ENCODE measurements around the gene SLC30A1. TPM values are rescaled to one million over a fixed set of nuclear protein-coding genes. Genes with fewer than 3 reads are reported as not detected.

The SLC30A1 gene
- polyA plus RNA-seq, 1 of the 3 experiments (the other 2 are of a cell fraction), result 6.9 TPM

DNA sequence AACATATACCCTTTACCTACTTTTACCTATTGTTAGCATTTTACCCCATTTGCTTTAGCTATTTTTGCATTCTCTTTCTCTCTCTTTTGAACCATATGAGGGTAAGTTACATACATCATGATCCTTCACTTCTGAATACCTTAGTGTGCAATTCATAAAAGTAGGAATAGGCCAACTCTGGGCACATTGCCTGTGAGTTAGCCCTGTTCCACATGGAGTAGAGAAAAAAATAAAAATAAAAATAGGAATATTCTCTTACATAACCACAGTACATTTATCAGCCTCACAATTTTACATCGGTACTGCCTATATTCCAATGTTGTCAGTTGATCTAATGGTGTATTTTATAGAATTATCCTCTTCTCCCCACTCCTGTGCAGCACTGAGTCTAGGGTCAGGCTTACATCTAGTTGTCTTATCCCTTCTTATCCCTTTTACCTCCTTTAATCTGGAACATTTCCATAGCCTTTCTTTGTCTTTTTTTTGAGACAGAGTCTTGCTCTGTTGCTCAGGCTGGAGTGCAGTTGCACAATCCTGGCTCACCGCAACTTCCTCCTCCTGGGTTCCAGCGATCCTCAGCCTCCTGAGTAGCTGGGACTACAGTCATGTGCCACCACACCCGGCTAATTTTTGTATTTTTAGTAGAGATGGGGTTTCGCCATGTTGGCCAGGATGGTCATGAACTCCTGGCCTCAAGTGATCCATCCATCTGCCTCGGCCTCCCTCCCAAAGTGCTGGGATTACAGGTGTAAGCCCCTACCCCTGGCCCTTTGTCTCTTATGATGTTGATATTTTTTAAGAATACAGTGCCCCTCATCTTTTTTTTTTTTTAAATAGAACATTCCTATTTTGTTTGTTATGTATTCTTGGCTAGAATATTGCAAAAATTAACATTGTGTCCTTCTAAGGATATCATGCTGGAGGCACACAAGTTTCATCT lies 11.1 kb upstream of the SLC30A1 start:
- Histone ChIP-seq H3K36me3 (replicated peaks in 1 of 2; ENCODE audit: control insufficient read depth in 1 of 2, insufficient read depth in 2 of 2, low read length in 1 of 2) (no peaks in the 10 kb centered on the region), H3K27ac (ENCODE audit: low read depth in 2 of 2, low read length in 1 of 2) (no peak overlapping the region), H3F3A (replicated peaks; ENCODE audit: insufficient read depth) (peaks cover 21% of the 10 kb centered on the region), H3K9me3 (no peaks in the 10 kb centered on the region), H3K27me3 (ENCODE audit: insufficient read depth) (no peaks in the 10 kb centered on the region), H3K4me2 (no peak overlapping the region), H3K4me3 (ENCODE audit: low read depth in 2 of 2, low read length in 1 of 2) (no peak overlapping the region), H3K9me2 (no peaks in the 10 kb centered on the region), H2AFZ (ENCODE audit: low read depth) (0 out of 2 replicates have a peak overlapping the region, but pooled peaks have one; percentile 2), H3K4me1 (ENCODE audit: control insufficient read depth in 1 of 2, insufficient read depth in 2 of 2, low read depth in 1 of 2, low read length in 1 of 2) (peaks cover 0 to 7% of the 10 kb centered on the region in 2 experiments; a peak in 1 of 4 replicates), H3K79me2 (ENCODE audit: insufficient read depth) (no peaks in the 10 kb centered on the region), H4K20me1 (ENCODE audit: insufficient read depth) (no peaks in the 10 kb centered on the region), H3K9ac (no peak overlapping the region)
- TF ChIP-seq POLR2AphosphoS5 (IDR thresholded peaks at IDR 0.05; ENCODE audit: low read depth, low read length) (no peak), YY1 (IDR thresholded peaks at IDR 0.05; ENCODE audit: low read depth) (no peak), NFIC (IDR thresholded peaks at IDR 0.05; ENCODE audit: borderline replicate concordance) (no peak), SIN3A (IDR thresholded peaks at IDR 0.05; ENCODE audit: borderline replicate concordance, low read depth, low read length) (no peak), GABPA (IDR thresholded peaks at IDR 0.05; ENCODE audit: low read depth) (no peak), RFX5 (IDR thresholded peaks at IDR 0.05; ENCODE audit: low read length) (no peak), GATA2 (CRISPR knock-in tag; IDR thresholded peaks at IDR 0.05) (no peak), TEAD4 (IDR thresholded peaks at IDR 0.05; ENCODE audit: borderline replicate concordance, insufficient read depth) (no peak), EZH2phosphoT487 (IDR thresholded peaks at IDR 0.05; ENCODE audit: borderline replicate concordance, low read depth) (no peak), MEF2A (IDR thresholded peaks at IDR 0.05; ENCODE audit: borderline replicate concordance, low read depth) (no peak), FOSL2 (IDR thresholded peaks at IDR 0.05; ENCODE audit: borderline replicate concordance, low read depth) (no peak), FOXM1 (IDR thresholded peaks at IDR 0.05; ENCODE audit: low read depth) (no peak), TAF1 (IDR thresholded peaks at IDR 0.05; ENCODE audit: borderline replicate concordance, low read depth, low read length) (no peak), ELF1 (IDR thresholded peaks at IDR 0.05) (no peak)
- TF ChIP-seq, protein P1, sequence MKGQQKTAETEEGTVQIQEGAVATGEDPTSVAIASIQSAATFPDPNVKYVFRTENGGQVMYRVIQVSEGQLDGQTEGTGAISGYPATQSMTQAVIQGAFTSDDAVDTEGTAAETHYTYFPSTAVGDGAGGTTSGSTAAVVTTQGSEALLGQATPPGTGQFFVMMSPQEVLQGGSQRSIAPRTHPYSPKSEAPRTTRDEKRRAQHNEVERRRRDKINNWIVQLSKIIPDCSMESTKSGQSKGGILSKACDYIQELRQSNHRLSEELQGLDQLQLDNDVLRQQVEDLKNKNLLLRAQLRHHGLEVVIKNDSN (IDR thresholded peaks at IDR 0.05; ENCODE audit: borderline replicate concordance, low read depth), result no peak
- TF ChIP-seq, protein P2, sequence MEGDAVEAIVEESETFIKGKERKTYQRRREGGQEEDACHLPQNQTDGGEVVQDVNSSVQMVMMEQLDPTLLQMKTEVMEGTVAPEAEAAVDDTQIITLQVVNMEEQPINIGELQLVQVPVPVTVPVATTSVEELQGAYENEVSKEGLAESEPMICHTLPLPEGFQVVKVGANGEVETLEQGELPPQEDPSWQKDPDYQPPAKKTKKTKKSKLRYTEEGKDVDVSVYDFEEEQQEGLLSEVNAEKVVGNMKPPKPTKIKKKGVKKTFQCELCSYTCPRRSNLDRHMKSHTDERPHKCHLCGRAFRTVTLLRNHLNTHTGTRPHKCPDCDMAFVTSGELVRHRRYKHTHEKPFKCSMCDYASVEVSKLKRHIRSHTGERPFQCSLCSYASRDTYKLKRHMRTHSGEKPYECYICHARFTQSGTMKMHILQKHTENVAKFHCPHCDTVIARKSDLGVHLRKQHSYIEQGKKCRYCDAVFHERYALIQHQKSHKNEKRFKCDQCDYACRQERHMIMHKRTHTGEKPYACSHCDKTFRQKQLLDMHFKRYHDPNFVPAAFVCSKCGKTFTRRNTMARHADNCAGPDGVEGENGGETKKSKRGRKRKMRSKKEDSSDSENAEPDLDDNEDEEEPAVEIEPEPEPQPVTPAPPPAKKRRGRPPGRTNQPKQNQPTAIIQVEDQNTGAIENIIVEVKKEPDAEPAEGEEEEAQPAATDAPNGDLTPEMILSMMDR (IDR thresholded peaks at IDR 0.05), result no peak
- TF ChIP-seq, protein P3, sequence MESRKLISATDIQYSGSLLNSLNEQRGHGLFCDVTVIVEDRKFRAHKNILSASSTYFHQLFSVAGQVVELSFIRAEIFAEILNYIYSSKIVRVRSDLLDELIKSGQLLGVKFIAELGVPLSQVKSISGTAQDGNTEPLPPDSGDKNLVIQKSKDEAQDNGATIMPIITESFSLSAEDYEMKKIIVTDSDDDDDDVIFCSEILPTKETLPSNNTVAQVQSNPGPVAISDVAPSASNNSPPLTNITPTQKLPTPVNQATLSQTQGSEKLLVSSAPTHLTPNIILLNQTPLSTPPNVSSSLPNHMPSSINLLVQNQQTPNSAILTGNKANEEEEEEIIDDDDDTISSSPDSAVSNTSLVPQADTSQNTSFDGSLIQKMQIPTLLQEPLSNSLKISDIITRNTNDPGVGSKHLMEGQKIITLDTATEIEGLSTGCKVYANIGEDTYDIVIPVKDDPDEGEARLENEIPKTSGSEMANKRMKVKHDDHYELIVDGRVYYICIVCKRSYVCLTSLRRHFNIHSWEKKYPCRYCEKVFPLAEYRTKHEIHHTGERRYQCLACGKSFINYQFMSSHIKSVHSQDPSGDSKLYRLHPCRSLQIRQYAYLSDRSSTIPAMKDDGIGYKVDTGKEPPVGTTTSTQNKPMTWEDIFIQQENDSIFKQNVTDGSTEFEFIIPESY (IDR thresholded peaks at IDR 0.05; ENCODE audit: borderline replicate concordance, low read depth), result no peak
- 82% methylated on average over 6 of the region's 6 CpGs for WGBS (ENCODE audit: low lambda C conversion rate)
- POLR2A ChIA-PET, result no interaction called here
- CTCF ChIA-PET, result interaction anchor here (1.6 kb wide), 1 partner anchor 66 kb away, joined by 3 read pairs; no protein-coding TSS in a partner anchor
- no peak for DNase-seq

All from SK-N-SH (cell line).